ENCODE data around the gene RBM34. TPM values are rescaled to one million over a fixed set of nuclear protein-coding genes. Genes with fewer than 3 reads are reported as not detected.
"Not testable (repeated sequence)": the region's sequence is repeated elsewhere in the genome, so short reads cannot be mapped to it uniquely, and the experiment has no call there.

The RBM34 gene
- polyA plus RNA-seq (ENCODE audit: insufficient read length) = 59.0 TPM

DNA sequence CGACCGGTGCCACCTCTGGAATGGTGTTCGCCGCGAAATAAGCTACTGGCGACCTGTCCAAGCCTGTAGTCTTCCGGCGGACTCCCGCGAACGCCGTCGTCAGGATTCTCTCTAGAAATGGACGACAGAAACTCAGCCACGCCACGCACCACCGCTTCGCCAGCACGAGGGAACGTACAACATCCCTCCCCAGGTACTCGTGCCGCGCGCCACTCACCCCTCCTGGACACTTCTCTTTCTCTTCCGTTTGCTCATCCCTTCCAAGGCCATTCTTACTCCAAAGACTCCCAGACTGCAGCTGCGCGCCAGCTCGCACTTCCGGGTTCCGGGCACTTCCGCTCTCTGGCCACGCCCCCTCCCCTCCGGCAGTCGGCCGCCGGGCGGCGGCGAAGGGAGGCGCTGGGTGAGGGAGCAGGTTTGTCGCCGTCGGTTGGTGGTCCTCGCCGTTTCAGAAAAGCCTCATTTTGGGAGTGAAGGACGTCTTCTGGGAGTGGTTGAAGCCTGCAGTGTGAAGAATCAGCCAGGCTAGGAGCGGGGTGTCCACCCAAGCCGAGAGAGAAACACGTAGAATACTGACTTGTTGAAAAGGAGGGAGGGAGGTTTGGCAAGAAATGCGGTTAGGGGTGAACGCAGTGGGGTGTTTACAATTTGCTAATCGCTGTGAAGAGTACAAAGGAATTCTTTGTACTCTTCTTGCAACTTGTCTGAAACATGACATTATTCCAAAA, at the start of gene RBM34:
TSS of gene RBM34 (minus strand) at position 294 of the 728 bp plus-strand sequence. CDS start at position 270, 24 bp downstream.
- peak; percentile 78 for DNase-seq (ENCODE audit: low read depth)

DNA sequence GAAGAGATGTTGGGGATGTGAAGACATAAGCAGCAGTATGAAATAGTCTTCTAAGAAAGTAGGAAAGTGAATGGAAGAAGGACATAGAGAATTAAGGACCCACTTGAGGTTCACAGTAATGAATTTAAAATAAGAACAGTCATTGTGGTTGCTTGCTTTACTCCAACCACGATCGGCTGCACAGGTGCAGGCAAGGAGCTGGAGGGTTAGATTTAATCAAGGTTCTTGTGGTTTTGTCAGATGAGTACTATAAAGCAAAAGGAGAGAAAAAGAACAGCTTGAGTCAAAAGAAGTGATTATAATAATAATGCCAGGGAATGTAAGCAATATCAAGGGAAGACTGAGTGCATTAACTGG, 46.1 kb upstream of the RBM34 start:
- DNase-seq (ENCODE audit: low read depth) = no peak

GRCh38 chr1:235206533-235207208, 45.6 kb upstream of the RBM34 start:
- no peak for DNase-seq (ENCODE audit: low read depth)

GRCh38 chr1:235205687-235206086, 44.6 kb upstream of the RBM34 start:
- no peak for DNase-seq (ENCODE audit: low read depth)

DNA sequence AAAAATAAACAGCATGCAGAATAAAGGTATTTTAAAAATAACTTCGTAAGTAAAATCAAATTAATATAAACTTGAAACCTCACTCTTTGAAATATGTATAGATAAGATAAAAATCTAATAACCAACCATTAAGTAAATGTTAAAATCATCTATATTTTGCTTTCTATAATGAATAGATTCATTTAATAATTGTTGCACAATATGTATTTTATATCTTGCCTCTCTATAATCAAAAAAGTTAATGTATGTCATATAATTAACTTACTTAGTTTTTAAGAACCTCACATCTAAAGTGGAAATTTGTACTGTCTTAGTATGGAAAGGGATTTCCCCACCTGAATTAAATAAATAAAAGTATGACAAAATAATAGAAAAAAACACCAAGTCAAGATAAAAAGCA, 42.4 kb upstream of the RBM34 start:
- no peak for DNase-seq (ENCODE audit: low read depth)

GRCh38 chr1:235202447-235202846, 41.4 kb upstream of the RBM34 start:
- DNase-seq (ENCODE audit: low read depth) = not testable (repeated sequence)

- no peak for DNase-seq (ENCODE audit: low read depth)
Measured at GRCh38 chr1:235199441-235199840, 38.4 kb upstream of the RBM34 start.

- no peak for DNase-seq (ENCODE audit: low read depth)
Measured at GRCh38 chr1:235190431-235190830, 29.4 kb upstream of the RBM34 start.

DNA sequence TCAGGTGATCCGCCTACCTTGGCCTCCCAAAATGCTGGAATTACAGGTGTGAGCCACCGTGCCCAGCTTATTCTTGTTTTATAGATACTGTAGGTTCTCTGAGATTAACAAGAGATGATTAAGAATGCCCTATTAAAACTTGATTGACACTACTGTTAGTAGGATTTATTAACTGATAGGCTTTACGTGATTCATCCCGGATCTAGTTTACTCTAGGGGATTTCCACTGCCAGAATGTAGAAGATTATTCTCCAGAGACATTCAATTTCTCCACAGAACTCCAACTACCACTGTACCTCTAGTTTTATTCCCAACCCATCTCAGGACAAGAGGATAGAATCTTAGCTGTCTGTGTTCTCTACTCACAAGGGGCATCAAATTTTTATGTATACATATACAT, 26.3 kb upstream of the RBM34 start:
- DNase-seq (ENCODE audit: low read depth) = no peak

- DNase-seq (ENCODE audit: low read depth) = no peak
Measured at GRCh38 chr1:235181561-235182245, 20.7 kb upstream of the RBM34 start.

- DNase-seq (ENCODE audit: low read depth) = no peak
Measured at GRCh38 chr1:235180916-235181460, 19.9 kb upstream of the RBM34 start.

GRCh38 chr1:235176486-235176885, 15.4 kb upstream of the RBM34 start:
- DNase-seq (ENCODE audit: low read depth) = no peak

DNA sequence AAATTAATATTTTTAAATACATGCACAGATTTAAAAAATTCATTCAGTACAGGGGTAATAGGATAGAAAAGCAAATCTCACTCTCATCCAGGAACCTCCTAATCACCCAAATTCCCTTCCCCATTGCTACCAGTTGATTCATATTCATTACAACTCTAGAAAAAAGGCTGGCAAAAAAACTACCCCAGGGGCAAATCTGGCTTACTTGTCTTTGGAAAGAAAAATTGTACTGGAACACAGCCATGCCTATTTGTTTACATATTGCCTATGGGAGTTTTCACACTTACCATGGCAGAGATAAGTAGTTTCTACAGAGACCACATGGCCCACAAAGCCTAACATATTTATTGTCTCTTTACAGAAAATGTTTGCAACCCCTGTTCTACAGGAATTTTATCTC, 8.9 kb upstream of the RBM34 start:
- DNase-seq (ENCODE audit: low read depth) = no peak

- no peak for DNase-seq (ENCODE audit: low read depth)
Measured at GRCh38 chr1:235168375-235168774, 7.3 kb upstream of the RBM34 start.

DNA sequence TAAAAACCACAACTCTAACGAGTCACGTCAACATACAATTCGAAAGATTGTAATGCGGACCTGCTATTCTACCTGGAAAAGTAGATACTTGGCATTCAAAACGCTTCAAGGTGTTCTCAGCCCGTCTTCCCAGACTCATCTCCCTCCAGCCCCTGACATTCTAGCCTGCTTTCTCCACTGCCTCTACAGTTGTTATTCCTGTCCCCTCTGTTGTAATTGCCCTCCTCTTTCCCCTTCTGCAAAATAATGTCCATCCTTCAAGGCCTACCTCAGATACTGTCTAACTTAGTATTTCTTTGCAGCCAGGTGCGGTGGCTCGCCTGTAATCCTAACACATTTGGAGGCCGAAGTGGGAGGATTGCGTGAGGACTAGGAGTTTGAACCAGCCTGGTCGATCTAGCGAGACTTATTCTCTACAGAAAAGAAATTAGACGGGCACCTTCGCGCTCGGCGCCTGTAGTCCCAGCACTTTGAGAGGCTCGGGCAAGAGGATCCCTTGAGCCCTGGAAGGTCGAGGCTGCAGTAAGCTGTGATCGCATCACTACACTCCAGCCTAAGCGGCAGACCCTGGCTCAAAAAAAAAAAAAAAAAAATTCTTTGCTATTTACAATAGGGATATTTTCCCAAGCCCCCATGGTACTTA, 756 bp upstream of the RBM34 start:
- DNase-seq (ENCODE audit: low read depth) = no peak

DNA sequence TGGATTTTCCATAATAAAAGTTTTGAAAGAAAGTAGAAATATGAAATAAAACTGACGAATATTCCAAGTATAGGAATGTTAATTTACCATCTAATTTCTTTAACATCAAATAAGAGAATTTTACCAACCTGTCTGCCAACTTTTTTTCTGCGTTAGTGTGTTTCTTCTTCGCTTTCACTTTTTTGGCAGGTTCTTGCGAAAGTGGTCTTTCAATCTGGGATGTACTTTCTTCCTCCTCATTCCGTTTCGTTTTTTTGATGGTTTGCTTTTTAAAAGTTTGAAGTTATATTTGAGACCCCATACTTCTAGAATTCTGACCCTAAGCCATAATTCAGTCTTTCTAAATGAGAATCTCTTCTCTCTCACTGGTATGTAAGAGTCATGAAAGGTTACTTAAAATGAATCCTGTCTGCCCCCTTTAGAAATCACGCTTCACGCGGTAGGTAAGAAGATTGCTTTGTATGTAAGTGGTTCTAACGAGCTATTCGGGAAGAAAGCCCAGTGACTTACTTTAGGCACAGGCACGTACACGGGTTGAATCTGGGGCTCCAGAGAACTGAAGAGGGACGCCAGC, 580 bp downstream of the RBM34 start:
- peak; percentile 16 for DNase-seq (ENCODE audit: low read depth)

GRCh38 chr1:235159930-235160329, 1.1 kb downstream of the RBM34 start:
- DNase-seq (ENCODE audit: low read depth) = not testable (repeated sequence)

GRCh38 chr1:235159284-235159683, 1.8 kb downstream of the RBM34 start:
- not testable (repeated sequence) for DNase-seq (ENCODE audit: low read depth)

GRCh38 chr1:235158680-235159079, 2.4 kb downstream of the RBM34 start:
- DNase-seq (ENCODE audit: low read depth) = no peak

DNA sequence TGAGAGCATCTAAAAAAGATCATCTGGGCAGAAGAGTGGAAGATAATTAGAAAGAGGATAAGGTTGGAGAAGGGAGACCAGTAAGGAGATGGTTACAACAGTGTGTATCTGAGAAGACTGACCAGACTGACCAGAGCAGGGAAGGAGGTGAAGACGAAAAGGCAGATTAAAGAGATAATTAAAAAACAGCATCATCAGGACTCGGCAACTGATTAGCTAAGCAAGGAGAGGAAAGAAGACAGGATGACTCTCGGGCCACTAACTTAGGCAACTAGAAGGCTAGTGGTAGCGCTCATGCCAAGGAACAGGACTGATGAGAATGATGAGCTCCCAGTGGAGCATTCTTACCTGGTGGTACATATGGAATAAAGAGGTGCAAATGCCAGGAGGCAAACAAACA, 3.9 kb downstream of the RBM34 start:
- DNase-seq (ENCODE audit: low read depth) = no peak

GRCh38 chr1:235156740-235157139, 4.3 kb downstream of the RBM34 start:
- DNase-seq (ENCODE audit: low read depth) = no peak

DNA sequence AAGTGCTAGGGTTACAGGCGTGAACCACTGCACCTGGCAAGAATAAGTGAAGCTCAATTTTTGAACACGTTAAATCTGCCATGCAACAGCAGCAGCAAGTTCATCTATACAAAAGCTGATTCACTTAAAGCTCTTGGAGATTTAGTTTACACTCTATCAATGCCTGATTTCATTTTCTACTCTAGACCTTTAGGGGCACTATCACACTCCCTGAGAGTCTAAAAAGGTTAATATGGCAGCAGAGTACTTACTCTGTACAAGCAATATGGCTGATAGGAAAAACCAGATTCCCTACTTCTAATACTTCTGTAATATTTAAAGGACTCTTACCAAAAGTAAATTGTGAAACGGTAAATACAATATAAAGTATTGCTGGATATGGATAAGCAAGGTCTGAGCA, 4.8 kb downstream of the RBM34 start:
- no peak for DNase-seq (ENCODE audit: low read depth)
